ENCODE results near the gene AOPEP. TPM values are rescaled to one million over a fixed set of nuclear protein-coding genes. Genes with fewer than 3 reads are reported as not detected.

AOPEP gene
- total and polyA plus RNA-seq, 2 donors (not counting 3 experiments of a cell fraction or from before 2014, with no cell fraction given): 20.2 to 41.6 TPM

DNA sequence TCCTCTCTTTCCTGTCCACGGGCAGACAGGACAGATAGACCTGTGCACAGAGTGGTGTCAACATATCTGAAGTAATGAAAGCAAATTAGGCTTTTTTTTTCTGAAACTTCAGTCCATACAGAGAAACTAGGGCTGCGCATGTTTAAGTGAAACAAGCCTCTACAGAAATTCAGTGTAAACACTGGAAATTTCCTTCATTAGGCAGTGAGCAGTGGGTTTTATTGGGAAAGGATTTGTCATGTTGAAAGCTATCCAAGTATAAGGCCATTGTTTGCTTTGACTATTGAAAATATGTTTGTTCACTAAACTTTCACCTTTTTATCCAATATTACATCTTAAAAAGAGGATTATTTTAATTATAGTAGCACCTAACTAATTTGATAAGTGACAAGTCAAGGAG lies 161.2 kb downstream of the AOPEP start:
- intact Hi-C loops (cut with micrococcal nuclease) (no loop called here), dilution Hi-C loops (cut with MboI; ENCODE audit: extremely low pct_ligation_motif_present, low sequenced_read_pairs) (no loop called here)
- POLR2A ChIA-PET: no interaction called here
- no peak overlapping the region for H3K9ac ChIP-seq (replicated peaks; ENCODE audit: extremely low read depth, insufficient read depth, low read length)
- peaks cover 3% of the 10 kb centered on the region for H3K4me1 ChIP-seq (ENCODE audit: control insufficient read depth, extremely low read depth, insufficient read depth, low read length)
- H3K4me2 ChIP-seq (ENCODE audit: insufficient read depth, low read length): no peak overlapping the region
- no peaks in the 10 kb centered on the region for H3K79me2 ChIP-seq (ENCODE audit: control insufficient read depth, insufficient read depth, low read length)
- H2AFZ ChIP-seq (ENCODE audit: low read depth, low read length): no peak overlapping the region
- H3K9me3 ChIP-seq (replicated peaks; ENCODE audit: control insufficient read depth, insufficient read depth, low read length): no peaks in the 10 kb centered on the region
- no TSS peak for BruUV-seq (replicated peaks)
- no peaks in the 10 kb centered on the region for H3K27me3 ChIP-seq (ENCODE audit: control insufficient read depth in 2 of 2, insufficient read depth in 2 of 2, low read length in 2 of 2)
- H3K36me3 ChIP-seq (ENCODE audit: control insufficient read depth in 2 of 2, extremely low read depth in 1 of 2, insufficient read depth in 2 of 2, low read length in 2 of 2): no peaks in the 10 kb centered on the region
- TF ChIP-seq POLR2AphosphoS5 (IDR thresholded peaks at IDR 0.05; ENCODE audit: insufficient read depth, low read depth, low read length) (no peak), EZH2 (IDR thresholded peaks at IDR 0.05; ENCODE audit: borderline replicate concordance, low read depth, low read length, severe bottlenecking) (no peak), JUN (IDR thresholded peaks at IDR 0.05; ENCODE audit: borderline replicate concordance, insufficient read depth, insufficient read length, low read depth) (no peak), FOS (IDR thresholded peaks at IDR 0.05; ENCODE audit: borderline replicate concordance, insufficient read depth, low read length) (no peak), GATA2 (IDR thresholded peaks at IDR 0.05; ENCODE audit: insufficient read depth, insufficient read length, low read depth, low read length) (no peak), POLR2A (IDR thresholded peaks at IDR 0.05; ENCODE audit: low read depth, low read length) (no peak), MYC (IDR thresholded peaks at IDR 0.05; ENCODE audit: low read depth, low read length) (no peak), MAX (IDR thresholded peaks at IDR 0.05; ENCODE audit: insufficient read depth, insufficient read length) (no peak)
- TF ChIP-seq, protein P1, sequence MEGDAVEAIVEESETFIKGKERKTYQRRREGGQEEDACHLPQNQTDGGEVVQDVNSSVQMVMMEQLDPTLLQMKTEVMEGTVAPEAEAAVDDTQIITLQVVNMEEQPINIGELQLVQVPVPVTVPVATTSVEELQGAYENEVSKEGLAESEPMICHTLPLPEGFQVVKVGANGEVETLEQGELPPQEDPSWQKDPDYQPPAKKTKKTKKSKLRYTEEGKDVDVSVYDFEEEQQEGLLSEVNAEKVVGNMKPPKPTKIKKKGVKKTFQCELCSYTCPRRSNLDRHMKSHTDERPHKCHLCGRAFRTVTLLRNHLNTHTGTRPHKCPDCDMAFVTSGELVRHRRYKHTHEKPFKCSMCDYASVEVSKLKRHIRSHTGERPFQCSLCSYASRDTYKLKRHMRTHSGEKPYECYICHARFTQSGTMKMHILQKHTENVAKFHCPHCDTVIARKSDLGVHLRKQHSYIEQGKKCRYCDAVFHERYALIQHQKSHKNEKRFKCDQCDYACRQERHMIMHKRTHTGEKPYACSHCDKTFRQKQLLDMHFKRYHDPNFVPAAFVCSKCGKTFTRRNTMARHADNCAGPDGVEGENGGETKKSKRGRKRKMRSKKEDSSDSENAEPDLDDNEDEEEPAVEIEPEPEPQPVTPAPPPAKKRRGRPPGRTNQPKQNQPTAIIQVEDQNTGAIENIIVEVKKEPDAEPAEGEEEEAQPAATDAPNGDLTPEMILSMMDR (IDR thresholded peaks at IDR 0.05; ENCODE audit: extremely low read depth in 1 of 2, insufficient read depth in 1 of 2, low read depth in 1 of 2, low read length in 2 of 2): no peak
- no peaks in the 10 kb centered on the region for H3K9me1 ChIP-seq (replicated peaks; ENCODE audit: control insufficient read depth, extremely low read depth, insufficient read depth, low read length)
- no peak overlapping the region for H3K4me3 ChIP-seq (replicated peaks in 1 of 3; ENCODE audit: insufficient read depth in 1 of 3, low read depth in 1 of 3, low read length in 3 of 3)
- H3K27ac ChIP-seq (ENCODE audit: insufficient read depth, low read depth, low read length): no peak overlapping the region
- CTCF ChIA-PET: no interaction called here
- no peaks in the 10 kb centered on the region for H4K20me1 ChIP-seq (replicated peaks; ENCODE audit: control insufficient read depth, extremely low read depth, insufficient read depth, low read length)
- peak; percentile 79 for DNase-seq (ENCODE audit: low read depth, low spot score)
- peak; percentile 21 for FAIRE-seq

Measured in endothelial cell of umbilical vein (primary cell).